RWPE1 (cell line): ENCODE results near the gene PAK2.
"Not testable (repeated sequence)": the region's sequence is repeated elsewhere in the genome, so short reads cannot be mapped to it uniquely, and the experiment has no call there.

Experiments
- CTCF ChIA-PET: fragments of 350-600 bp; sonication (Branson Sonifier 250); formaldehyde crosslinking; extraction: SDS; loops from one replicate; lab custom pipeline; 2021; lab: Yijun Ruan, JAX
- POLR2A ChIA-PET: fragments of 400-600 bp; formaldehyde crosslinking; extraction: SDS; loops from one replicate; lab custom pipeline; 2020; ENCODE audit warnings: antibody characterized with exemption; ENCODE audit not compliant: low non-redundant PET; lab: Yijun Ruan, JAX
- DNase-seq: peaks from one replicate; pipeline ENCODE4 v3.0.0; 2012; ENCODE audit warnings: low spot score
- H3K27ac ChIP-seq: fragments of 450-650 bp; 2 replicates; pipeline ENCODE4 v1.5.1; 2017
- CTCF ChIP-seq: fragments of 450-650 bp; conservative IDR thresholded peaks from 2 replicates; pipeline ENCODE4 v1.5.1; 2017; ENCODE audit warnings: low read depth, mild to moderate bottlenecking

Gene PAK2

GRCh38 chr3:196707566-196707965, 32.1 kb upstream of the PAK2 start:
- ChIA-PET POLR2A (no interaction called here), CTCF (interaction anchor here (0.5 to 1.1 kb wide), 3 partner anchors 14 to 113 kb away, joined by 3 to 5 read pairs (median 4); no protein-coding TSS in a partner anchor)
- no peak for DNase-seq
- H3K27ac ChIP-seq = no peak overlapping the region
- no peak for TF ChIP-seq CTCF

- H3K27ac ChIP-seq = no peak overlapping the region; the same call in 1 of the 2 replicates
- TF ChIP-seq CTCF = no peak
- ChIA-PET POLR2A (no interaction called here), CTCF (interaction anchor here (1.1 kb wide), 2 partner anchors 15 to 99 kb away, joined by 3 to 5 read pairs; no protein-coding TSS in a partner anchor)
- DNase-seq = peak; percentile 40
Observed at GRCh38 chr3:196708467-196708866, 31.2 kb upstream of the PAK2 start.

GRCh38 chr3:196711838-196712513, 27.7 kb upstream of the PAK2 start, which contains the start of the genes CEP19 and PIGX:
CEP19 (minus strand) TSS chr3:196712250; CDS start chr3:196708657, 3,593 bp downstream.
PIGX (plus strand) TSS chr3:196712377.
- no peak for TF ChIP-seq CTCF
- POLR2A ChIA-PET = interaction anchor here (0.6 to 1.5 kb wide), 2 partner anchors 28 to 183 kb away, joined by 5 to 9 read pairs; partner anchors contain the start of gene PAK2

GRCh38 chr3:196712514-196713413, 26.9 kb upstream of the PAK2 start:
- CTCF ChIA-PET = interaction anchor here (0.7 kb wide), 1 partner anchor 28 kb away, joined by 3 read pairs; no protein-coding TSS in a partner anchor
- no peak for TF ChIP-seq CTCF
- DNase-seq = peak; percentile 39
- H3K27ac ChIP-seq = peak overlapping the region; percentile 90
- POLR2A ChIA-PET = interaction anchor here (0.6 to 1.5 kb wide), 3 partner anchors 27 to 271 kb away, joined by 3 to 9 read pairs (median 5); partner anchors contain the start of gene PAK2

More at GRCh38 chr3:196711838-196712513, 27.7 kb upstream of the PAK2 start, which contains the start of the genes CEP19 and PIGX:
- DNase-seq = peak; percentile 91
- CTCF ChIA-PET = interaction anchor here (0.7 kb wide), 1 partner anchor 96 kb away, joined by 6 read pairs; no protein-coding TSS in a partner anchor
- peak within 1 kb of the TSS; percentile 90 for H3K27ac ChIP-seq

- H3K27ac ChIP-seq, POLR2A ChIA-PET, DNase-seq: not testable (repeated sequence)
- CTCF ChIA-PET = interaction anchor here (0.6 kb wide), 1 partner anchor 837 kb away, joined by 5 read pairs; no protein-coding TSS in a partner anchor
Observed at GRCh38 chr3:196717162-196717561, 22.5 kb upstream of the PAK2 start.

GRCh38 chr3:196721097-196721496, 18.6 kb upstream of the PAK2 start:
- no peak overlapping the region for H3K27ac ChIP-seq
- no peak for DNase-seq
- POLR2A ChIA-PET = no interaction called here
- no peak for TF ChIP-seq CTCF
- CTCF ChIA-PET = no interaction called here
